Measurements from ENCODE around the gene DNAH17.

DNAH17 gene

DNA sequence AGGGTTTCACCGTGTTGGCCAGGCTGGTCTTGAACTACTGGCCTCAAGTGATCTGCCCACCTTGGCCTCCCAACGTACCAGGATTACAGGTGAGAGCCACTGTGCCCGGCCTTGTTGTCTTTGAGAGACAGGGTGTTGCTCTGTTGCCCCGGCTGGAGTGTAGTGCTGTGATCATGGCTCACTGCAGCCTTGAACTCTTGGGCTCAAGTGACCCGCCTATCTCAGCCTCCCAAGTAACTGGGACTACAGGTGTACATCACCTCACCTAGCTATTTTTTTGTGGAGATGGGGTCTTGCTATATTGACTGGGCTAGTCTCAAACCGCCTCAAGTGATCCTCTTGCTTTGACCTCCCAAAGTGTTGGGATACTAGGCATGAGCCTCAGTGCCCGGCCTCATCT is 130.4 kb downstream of the DNAH17 start:
- DNase-seq = no peak

DNA sequence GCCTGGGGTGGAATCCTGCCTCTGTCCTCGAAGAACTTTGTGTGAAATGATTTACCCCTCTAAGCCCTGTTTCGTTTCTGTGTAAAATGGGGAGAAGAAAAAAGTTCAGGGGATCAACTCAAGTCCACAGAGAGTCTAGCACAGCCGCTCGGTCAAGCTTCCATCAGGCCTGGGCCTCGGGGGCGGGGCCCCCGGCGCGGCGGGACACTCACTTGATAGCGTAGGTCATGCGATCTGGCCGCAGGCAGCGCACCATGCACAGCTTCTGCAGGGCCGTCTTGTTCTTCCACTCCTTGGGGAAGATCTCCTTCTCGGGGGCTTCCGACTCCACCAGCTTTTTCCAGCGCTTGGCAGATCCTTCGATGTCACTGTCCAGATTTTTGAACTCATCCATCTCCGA is 132.8 kb downstream of the DNAH17 start:
- DNase-seq = no peak

DNA sequence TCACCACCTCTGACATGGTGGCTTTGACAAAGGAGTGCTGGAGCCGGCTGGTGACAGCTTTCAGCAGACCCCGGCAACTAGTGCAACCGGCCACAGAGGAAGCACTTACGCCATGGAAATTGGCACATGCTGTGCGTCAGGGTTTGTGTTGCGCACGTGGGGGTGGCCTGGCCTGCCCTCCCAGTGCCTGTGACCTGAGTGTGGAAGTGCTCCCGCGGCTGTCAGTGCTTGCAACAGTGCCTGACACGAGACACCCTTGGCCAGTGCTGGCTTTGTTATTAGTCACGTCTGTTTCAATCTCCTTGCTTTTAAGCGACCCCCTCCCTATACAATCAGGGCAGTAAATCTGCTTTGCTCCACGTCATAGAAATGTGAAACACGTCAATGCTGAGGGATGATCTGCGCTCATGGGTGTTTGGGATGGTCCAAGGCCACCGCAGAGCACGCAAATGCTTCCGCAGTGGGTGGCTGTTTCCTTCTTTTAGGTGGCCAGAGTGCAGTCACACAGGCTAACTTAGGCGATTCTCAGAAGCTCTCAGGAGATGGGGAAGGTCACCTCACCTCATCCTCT is 134.5 kb downstream of the DNAH17 start:
- DNase-seq = no peak

DNA sequence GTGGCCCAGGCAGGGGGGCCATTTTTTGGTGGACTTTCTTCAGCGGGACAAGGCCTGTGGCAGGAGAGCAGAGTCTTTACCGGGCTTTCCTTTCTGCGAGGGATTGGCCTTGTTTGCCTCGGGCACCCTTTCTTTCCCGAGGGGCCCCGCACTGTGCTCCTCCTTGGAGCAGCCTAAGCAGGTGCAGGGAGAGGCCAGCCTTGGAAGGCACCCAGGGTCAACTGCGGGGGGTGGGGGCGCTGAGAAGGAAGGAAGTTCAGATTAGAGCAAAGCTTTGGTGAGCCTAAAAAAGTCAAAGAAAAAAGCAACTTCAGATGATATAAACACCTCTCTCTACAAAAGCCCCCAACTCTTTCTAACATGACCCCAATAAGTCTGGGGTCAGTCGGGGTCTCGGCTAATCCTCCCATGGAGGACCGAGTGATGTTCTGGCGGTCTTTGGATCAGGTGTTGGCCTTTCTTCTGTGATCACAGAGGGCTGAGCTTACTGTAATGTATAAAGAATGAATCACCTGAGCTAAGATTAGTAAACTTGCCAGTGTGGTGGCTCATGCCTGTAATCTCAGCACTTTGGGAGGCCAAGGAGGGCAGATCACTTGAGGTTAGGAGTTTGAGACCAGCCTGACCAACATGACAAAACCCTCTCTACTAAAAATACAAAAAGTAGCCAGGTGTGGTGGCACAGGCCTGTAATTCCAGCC is 135.8 kb downstream of the DNAH17 start:
- DNase-seq = no peak

DNA sequence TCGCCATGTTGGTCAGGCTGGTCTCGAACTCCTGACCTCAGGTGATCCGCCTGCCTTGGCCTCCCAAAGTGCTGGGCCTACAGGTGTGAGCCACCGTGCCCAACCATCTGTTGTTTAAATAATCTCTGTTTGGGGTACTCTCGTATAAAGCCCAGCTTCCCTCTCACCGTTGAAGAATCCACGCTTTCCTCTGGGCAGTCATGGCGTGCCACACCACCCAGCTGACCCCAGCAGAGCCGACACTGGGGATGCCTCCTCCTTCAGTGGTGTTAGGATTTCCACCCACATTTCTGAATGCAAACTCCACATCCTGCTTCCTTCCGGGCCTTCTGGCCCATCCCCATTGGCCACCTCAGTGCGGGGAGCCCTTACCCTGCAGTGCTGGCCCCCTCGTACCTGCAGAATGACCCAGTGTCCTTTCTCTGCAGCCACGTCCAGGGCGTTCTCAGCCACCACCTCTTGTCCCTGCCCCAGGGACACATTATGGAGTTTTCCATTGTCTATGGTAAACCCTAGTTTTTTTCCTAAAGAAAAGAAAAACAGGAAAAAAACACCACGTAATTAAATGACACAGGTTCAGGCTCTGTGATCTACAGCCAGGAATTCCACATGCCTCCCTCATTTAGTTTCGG is 138.4 kb downstream of the DNAH17 start:
- no peak for DNase-seq

DNA sequence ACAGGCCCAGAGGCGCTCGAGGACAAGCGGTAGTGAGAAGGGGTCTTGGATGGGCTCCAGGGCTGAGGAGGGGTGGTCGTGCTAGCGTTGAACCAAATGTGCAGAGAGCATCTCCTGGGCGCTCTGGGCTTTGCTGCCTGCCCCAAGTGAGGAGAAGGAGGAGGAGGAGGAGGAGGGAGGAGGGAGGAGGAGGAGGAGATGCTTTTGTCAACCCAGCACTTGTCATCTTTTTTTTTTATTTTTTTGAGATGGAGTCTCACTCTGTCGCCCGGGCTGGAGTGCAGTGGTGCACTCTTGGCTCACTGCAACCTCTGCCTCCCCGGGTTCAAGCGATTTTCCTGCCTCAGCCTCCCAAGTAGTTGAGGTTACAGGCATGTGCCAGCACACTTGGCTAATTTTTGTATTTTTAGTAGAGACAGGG is 138.9 kb downstream of the DNAH17 start:
- DNase-seq = no peak

DNA sequence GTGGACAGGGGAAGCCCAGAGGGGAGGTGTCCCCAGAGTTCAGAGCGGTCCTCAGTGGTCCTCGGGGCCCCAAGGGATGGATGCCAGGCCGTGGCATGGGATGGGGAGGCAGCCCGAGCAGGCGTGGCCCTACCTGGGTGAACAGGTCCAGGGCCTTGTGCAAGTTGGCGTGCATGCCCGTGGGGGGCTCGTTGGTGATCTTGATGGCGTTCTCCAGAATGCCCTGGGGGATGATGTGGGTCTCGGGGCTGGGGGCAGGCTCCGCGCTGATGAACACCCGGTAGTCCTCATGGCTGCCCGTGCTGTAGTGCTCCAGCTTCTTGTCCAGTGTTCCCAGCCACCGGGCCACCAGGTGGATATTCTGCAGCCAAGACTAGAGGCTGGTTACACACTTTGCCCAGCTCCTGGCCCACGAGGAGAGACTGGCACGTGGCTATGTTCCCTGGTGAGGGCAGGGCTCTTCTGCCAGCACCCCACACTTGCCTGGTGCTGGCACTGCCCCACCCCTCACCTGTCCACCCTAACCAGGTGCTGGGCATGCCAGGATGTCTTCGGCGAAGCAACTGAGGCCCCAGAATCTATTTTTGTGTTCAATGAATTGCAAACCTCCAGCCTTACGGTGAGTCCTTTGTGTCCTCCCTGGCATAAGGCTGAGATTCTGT is 139.6 kb downstream of the DNAH17 start:
- DNase-seq = no peak

DNA sequence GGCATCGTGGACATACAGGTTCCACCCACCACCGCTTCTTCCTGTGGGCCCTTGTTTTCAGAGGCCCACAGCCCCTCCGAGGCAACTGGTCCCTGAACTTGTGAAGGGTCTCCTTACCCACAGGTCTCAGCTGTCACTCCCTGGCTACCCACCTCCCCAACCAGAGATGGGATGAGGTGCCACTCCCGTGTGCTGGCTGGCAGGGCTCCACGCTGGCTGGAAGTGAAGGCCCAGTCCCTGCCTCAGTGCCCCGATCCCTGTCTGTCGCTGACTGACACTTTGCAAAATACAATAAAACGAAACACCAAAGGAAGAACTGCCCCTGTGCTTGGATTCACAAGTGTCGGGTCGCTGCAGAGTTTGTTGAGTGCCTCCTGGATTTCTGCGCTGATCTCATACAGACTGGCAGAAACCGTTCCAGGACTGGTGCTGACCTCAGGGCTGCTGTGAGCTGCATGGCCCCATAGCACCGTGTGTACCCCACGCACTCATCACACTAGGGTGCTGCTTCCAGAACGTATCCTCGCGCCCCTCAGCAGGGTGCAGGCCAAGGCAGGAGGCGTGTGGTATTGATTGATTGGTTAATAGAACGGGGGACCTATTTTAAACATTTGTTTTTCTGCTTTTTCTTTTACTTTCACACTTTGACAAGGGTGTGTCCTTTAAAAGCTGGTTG is 141.7 kb downstream of the DNAH17 start:
- no peak for DNase-seq

DNA sequence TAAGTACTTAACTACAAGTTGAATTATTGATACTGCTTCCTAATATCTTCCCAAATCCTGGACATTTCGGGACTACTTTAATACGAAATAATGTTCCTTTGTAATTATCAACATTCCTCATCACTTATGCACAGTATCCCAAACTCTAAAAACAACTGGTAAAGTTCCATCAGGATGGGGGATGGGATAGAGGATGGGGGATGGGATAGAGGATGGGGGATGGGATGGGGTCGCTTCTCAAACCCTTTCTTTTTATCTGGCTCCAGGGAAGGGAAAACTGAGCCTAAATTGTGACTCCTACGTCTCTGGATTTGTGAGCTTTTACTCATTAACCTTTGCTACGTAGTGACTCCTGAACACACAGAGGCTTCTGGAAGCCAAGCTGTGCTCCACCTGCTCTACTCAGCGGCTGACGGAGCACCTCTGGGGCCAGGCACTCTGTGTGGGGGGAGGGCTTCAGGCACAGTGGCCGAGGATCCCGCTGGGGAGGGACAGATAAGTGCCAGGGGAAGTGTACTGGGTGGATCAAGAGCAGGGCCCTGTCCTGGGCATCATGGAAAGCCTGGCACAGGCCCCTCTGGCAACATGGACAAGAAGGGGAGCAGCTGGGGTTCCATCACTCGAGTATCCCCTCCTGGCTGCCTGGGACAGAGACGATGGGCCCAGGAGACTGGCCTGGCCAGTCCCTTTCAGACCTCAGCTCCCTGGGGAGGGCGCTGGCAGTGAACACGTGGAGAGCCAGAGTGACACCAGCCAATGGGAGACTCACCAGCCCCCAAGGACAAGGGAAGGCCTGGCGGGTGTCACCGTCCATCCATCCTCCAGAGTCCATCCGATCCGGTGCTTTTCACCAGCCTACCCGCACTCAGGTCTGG is 142.5 kb downstream of the DNAH17 start:
- no peak for DNase-seq

DNA sequence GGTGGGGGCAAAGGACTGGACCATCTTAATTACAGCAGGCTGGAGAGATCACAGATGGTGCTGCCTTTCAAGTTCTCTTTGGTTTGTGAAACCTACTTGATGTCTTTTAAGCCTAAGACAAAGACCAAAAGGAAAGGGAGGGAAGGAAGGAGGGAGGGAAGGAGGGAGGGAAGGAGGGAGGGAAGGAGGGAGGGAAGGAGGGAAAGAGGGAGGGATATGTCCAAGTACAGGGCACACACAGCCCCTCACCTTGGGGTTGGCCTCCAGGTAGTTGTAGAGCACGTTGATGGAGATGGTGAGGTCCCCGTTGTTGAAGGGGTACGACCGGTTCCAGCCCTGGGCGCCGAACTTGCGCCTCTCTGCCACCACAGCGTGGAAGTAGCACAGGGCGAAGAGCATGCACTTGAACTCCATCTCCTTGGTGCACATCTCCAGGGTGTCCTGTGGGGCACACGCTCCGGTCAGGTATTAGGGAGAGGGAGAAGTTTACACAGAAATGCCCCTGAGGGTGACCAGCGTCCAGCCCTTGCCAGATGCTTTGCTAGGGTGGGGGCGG is 143.3 kb downstream of the DNAH17 start:
- DNase-seq = no peak

DNA sequence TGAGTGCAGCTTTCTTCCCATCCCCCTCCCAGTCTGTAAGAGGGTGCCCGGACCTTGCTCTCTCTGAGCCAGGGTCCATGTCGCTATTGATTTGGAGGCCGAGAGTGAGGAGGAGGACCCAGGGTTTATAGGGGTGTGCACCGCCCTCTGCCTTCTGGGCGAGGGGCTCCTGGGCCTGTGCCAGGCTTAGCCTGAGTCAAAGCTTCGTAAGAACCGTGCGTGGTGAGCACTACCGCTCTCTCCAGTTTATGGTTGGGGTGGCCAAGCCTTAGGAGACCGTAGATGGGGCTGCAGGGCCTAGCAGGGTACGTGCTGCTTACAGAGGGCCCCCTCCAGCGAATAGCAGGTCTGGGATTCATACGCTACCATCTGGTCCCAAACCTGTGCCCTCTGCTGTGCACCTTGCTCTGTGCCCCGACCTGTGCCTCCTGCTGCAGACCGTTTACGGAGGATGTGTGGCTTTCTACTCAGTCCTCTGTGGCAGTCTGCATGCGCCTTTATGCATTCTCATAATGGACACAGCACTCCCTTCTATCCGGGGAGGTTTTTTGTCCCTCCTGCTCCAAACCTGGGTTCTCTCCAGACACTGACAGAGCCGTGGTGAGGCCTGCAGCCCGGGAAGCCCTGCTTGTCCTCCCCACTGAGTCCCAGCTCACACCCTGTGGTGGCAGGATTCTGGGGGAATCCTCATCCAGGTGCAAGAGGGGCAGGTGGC is 144.0 kb downstream of the DNAH17 start:
- no peak for DNase-seq

DNA sequence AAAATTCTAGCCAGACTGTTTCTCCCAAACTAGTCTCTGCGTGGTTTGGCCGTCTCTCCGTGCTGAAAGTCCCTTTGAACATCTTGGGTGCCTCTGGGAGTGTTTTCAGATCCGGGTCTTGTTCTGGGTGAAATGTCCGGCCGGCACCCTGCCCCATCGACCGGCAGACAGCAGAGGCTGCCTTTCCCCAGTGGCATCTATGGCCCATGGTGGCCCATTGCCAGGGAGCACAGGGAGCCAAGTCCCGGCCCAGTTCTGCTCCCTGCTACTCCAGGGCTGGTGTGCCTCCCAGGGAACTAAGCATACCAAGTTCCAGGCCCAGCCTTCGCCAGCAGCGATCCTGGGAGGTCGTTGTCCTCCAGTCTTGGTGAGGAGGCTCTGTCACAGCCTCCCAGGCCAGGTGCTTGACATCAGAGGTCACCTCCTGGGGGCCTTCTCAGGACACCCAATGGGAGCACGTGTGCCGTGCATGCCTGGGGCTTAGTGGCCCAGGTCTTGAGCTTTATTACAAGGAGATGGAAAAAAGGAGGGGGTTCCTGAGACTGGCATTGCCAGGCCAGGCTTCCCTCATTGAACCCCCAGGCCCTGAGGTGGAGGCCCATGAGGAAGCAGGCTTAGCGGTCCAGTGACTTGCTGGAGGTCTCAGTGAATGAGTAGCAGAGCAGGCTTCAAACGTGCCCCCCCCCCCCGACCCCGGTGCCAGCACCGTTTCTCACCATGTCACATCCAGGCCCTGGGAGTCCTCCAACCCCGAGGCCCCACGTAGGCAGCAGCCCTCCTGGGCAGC is 144.8 kb downstream of the DNAH17 start:
- no peak for DNase-seq

DNA sequence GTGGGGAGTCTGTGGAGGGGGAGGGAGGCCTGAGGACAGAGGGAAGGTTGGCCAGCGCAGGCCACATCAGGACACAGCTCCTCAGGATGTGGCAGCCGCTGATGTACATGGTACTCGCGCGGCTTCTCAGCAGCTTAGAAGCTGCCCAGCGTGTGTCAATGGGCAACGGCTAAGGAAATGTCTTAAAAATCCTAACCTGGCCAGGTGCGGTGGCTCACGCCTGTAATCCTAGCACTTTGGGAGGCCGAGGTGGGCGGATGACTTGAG is 145.6 kb downstream of the DNAH17 start:
- no peak for DNase-seq

DNA sequence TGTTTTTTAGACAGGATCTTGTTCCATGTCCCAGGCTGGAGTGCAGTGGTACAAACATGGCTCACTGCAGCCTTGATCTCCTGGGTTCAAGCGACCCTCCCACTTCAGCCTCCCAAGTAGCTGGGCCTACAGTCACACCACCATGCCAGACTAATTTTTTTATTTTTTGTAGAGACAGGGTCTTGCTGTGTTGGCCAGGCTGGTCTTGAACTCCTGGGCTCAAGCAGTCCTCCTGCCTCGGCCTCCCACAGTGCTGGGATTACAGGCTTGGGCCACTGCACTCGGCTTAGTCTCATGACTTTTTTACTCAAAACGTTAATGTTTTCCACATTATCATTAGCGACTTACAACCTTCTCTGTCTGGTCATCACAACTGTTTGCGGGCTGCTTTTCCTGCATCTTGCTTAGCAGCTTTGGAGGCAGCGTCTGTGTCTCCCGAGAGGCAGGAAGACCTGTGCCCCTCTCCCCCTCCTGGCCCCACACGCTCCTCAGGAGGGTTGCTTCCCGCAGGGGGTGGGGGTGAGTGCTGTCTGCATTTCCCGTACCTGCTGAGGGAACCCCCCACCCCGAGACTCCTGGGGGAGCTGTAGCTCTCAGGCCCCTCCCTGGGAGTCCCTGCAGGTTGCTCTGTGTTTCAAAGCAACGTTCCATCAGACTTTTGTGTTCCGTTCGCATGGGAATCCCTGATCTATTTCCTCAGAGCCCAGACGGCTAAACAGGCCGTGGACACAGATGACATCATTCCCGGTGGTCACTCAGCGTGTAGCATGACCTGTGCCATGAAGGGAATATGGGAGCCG is 146.1 kb downstream of the DNAH17 start:
- DNase-seq = no peak

DNA sequence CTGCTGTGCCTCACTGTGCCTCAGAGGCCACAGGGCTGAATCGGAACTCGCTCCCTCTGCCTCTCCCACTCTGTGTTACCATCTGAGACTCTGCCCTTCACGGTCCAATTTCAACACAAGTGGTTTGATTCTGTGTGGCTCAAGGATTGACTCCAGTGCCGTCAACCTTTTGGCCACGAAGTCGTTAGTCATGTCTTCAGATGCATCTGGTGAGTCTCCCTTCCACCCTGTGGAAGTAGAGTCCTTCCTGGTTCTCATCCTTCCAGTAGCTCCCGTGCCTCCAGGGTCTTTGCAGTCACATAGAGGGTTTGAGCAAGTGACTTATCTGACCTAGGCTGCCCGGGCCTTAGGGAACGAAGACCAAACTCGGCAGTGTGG is 147.6 kb downstream of the DNAH17 start:
- DNase-seq = no peak

DNA sequence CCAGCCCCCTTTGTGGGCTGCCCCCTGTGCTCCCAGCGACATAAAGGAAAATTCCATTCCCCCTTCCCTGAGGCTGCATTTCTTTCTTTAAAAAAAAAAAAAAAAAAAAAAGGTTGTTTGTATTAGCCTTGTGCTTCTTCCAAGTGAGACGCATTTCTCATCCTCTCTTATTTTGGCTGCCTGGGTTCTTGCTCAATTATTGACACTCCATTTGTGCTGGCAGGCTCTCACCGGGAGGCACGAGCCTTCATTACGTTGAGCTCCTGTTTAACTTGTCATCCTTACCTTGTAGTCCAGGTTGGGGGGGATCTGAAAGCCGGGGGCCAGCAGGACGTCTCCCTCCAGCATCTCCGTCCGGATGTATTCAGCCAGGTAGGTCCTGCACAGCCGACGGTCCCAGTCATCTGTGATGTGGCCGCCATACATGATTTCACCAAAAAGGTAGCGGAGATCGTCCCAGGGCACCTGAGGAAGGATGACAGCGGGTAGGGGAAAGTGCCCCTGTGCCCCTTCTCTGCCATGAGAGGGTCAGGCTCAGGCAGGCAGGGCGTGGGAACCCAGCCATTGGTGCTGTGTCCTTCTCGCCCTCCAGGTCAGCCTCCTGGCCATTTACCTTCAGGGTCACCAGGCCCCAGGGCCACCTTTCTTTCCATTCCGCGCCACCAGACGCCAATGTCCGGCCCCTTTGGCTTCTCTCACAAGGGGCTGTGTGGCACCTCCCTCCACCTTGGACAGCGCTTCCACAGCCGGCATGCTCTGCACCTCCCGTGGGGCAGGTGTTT is 148.2 kb downstream of the DNAH17 start:
- DNase-seq = no peak

DNA sequence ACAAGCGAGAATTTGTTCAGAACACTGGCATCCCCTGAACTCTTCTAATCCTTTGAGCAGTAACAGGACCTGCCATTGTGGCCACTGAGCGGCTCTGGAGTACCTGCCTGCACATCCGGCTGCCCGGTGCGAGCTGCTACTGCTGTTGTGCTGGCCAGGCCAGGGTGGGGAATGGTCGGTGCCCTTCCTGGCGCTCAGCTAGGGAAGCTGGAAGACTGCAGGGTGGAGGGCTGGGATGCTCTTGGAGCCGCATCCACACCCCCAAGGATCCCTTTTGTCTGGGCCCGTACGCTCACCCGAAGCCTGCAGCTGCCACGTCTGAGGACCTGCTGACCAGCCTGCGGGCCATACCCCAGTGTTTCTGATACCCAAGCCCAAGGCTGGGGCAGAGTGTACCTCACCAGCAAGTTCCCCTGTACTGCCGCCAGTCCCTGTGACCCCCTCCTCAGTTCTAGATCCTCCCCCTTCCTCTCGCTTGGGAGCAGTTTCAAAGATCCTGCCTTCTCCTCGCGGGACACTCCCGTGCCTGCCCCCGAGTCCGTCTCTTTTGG is 149.1 kb downstream of the DNAH17 start:
- no peak for DNase-seq

DNA sequence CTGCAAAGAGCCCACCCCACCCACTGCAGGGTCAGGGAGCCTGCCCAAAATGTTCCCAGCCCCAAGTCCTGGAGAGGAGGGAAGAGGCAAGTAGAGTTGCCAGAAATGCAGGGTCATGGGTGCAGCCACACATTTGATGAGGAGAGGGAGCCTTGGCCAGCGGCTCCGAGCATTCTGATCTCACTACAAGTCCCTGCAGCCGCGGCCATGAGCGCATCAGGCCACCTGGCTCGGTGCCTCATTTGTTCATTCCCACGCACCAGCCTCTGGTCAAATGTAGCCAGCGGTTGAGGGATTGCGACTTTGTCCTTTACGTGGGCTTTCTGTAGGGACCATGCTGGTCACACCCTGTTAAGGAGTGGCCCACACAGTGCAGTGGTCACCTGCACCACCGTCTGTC is 150.1 kb downstream of the DNAH17 start:
- no peak for DNase-seq
